GM04504 (cell line): ENCODE measurements around the gene MROH2A.

ENCODE experiments used
- DNase-seq: peaks from one replicate; pipeline ENCODE4 v3.0.0-alpha.2; 2012; ENCODE audit warnings: low read depth

The MROH2A gene

DNA sequence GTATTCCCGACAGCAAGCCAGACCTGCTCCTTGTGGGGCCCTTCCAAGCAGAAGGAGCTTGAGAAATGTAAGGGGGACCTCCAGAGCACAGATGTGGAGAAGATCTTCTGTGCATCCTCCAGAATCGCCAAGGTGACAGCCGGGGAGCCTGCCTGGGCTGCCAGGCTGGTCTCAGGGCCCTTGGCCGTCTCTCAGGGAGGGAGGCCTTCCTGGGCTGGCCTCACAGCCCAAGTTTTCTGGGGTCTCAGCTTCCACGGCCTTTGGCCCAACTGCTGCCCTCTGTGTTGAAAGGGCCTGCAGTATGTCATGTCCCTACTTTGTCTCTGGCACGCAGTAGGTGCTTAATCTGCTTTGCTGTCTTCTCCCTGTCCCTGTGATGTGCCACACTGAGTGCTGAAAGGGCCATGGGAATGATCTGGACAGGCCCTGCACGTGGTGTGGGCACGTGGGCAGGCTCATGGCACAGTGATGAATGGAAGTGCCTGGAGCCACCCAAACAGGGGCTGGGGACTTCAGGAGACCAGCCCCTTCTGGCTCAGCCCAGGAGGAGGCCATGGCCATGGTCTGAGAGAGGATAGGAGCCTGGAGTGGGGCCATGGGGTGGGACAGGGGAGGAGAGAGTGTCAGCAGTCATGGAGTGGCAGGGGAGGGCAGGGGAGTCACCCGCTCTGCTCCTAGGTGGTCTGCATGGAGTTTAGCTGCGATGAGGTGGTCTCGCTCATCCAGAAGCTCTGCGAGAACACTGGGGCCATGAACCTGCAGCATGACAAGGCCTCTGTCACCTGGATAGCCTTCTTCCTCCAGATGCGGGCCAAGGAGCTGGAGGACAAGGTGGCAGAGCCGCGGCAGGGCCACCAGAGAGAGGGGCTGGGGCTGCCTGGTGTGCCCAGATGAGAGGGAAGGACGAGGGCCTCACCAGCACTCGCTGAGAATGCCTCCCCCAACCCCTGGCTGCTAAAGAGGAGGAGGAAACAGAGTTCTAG is 40.8 kb downstream of the MROH2A start:
- no peak for DNase-seq

DNA sequence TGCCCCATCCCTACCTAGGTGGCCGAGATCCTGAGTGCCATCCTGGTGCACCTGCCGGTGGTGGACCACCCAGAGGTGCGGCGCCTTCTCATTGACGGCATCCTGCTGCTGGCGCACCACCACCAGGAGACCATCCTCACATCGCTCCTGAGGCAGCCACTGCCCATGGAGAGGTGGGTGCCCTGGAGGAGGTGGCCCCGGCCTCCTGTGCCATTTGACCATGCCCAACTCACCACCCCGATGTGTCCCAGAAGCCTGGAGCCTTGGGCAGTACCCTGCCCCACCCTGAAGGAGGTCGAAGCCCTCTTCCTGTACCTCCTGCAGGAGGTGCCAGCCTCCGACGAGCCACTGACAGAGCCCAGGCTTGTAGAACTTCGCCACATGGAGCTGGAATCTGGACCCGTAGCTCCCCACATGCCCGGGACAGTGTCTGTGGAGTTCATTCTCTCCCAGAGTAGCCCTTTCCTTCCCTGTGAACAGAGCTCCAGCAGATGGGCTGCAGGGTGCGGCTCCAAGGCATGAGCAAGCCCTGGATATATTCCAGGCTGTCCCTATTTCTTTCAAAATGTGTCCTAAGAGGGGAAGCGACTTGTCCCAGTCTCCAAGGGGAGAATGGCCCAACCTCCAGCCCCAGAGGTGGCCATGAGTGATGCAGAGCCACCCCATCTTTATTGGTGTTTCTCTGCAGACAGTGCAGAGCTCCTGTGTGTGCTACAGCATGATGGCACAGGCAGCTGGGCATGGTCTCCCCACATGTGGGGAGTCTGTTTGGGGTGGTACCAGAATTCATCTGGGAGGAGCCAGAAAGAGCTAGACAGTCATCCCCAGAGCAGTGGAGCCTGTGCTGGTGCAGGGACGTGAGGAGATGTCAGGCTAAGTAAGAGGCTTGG is 42.0 kb downstream of the MROH2A start:
- DNase-seq = no peak

DNA sequence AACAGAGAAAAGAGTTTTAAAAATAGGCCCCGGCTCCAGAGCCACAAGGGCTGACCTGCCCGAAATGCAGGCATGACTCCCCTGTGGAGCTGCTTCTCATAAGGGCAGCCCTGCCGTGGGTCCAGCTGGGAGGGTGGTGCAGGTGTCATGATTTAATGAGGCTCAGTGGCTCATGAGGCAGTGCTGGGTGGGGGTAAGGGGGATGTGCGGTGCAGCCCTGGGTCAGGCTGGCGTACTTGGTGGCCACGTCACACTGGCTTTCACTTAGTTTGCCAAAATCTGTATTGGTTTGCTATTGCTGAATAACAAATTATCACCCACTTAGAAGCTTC is 42.6 kb downstream of the MROH2A start:
- DNase-seq = no peak

DNA sequence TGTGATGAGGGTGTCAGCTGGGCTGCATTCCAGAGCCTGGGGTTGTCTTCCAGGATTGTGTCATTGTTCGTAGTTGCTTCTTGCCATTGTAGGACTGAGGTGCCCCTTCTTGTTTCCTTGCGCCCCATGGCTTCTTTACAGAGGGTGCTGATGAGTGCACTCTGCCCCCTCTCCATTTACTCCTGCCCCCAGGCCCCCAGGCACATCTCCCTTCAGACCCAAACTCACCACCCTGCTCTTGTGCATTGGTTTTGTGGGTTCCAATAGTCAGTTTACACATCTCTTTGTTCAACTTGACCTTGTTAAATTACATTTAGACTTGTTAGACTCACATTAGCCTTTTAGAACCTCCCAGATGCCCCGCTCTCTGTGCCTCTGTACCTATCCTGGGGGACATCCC is 43.1 kb downstream of the MROH2A start:
- DNase-seq = no peak

DNA sequence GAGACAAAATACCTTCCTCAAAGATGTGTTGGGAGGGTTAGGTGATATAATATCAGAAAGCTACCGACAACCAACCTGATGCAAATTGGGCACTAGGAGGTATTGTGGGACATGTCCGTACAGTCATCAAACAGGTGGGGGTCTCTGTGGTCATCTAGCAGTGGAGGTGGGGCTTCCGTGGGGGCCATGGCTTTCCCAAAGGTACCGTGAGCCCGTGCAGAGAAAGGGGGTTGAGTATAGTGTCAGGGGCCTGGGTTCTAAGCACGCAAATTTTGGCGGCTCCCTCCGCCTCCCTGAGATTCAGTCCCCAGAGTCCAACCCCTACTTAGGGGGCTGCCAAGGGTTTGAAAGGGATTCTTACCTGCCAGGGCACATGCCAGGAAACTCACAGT is 43.6 kb downstream of the MROH2A start:
- no peak for DNase-seq

GRCh38 chr2:233822101-233822771 is 44.1 kb downstream of the MROH2A start:
- DNase-seq = no peak

GRCh38 chr2:233822781-233823730 is 44.9 kb downstream of the MROH2A start:
- no peak for DNase-seq

DNA sequence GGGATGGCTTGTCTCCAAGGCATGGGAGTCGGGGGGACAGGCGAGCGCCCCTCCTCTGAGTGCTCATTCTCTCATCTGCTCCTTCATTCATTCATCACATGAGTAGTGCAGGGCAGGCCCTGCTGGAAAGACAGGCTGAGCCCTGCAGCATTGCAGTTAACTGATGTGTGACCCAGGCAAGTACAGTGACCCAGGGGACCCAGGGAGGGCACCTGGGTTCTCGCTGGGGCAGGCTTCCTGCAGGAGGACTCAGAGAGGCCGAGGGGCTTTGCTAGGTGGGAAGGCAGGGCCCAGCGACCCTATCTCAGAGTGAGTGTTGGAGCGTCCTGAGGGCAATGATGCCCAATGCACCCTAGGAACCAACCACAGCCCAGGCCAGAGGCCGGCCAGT is 45.6 kb downstream of the MROH2A start:
- DNase-seq = no peak

- DNase-seq = no peak
Observed at GRCh38 chr2:233824373-233824772, 46.2 kb downstream of the MROH2A start.

DNA sequence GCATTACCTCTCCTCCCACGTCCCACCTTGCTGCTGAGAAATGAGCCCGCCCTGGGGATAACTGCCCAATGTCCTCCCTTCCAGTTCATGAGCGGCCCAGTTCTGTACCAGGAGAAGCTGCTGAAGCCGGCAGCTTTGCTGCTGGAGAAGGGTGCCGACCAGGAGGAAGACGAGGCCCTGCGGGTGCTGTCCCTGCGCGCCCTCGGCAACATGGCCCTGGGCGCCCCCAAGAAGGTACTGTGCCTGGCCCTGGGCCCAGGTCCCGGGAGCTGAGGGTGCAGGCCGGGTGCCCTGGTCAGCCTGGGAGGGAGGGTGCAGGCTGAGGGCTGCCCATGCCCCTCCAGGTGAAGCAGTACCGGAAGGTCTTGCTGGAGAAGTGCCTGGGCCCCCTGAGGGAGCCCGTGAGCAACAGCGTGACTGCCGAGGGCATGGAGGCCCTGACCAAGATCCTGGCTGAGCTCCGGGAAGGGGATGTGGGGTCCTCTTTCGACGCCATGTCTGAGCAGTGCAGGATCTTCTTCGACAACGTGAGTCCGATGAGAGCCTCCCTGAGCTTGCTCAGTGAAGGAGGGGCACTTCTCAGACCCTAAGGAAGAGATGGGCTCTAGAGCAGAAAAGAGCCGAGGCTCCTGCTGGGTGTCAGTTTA is 50.5 kb downstream of the MROH2A start:
- DNase-seq = no peak

- no peak for DNase-seq
Observed at GRCh38 chr2:233829193-233830110, 51.3 kb downstream of the MROH2A start.

DNA sequence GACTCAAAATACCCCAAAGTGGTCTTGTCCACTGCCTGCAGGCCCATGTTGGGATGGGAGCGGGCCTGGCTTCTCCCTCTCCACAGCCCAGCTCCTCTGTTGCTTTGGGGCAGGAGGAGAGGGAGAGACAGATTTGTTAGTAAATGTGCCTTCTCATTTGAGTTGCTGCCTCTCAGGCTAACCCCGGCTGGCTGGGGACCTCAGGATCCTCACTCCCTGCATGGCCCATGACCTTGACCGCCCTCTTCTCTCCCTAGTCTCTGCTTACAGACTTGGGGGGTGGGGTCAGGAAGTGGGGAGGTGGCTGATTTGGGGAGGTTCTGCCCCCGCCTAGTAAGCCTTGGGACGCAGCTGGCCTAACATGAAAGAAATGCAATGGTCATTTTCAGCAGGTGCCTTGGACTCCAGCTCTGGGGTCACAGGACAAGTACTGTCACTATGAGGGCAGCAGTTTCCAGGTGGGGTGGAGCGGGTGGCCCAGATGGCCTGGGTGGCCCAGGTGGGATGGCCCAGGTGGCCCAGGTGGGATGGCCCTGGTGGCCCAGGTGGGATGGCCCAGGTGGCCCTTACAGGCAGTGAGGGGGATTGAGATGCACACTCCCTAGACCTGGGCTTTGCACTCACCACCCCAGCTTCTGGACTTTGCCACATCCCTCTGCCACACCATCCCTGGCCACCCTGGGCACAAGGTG is 52.1 kb downstream of the MROH2A start:
- DNase-seq = no peak

GRCh38 chr2:233831011-233831721 is 53.0 kb downstream of the MROH2A start:
- DNase-seq = no peak

- DNase-seq = no peak
Observed at GRCh38 chr2:233831861-233832260, 53.7 kb downstream of the MROH2A start.

DNA sequence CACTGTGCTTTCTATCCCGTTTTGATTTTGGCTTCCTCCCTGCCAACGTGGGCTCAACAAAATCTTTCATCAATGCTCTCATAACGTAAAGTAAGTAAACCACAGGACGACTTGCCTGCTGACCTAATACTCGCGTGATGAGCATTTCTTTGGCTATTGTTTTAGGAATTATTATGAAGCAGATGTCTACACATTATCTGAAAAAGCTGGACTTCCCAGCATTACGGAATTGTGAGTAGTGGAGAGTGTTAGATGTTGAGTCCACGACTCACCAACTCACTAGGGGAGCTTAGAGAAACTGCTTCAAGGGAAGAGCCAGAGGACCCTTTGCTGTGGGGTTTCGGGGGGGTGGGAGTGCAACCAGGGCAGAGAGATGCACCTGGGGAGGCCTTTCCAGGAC is 54.3 kb downstream of the MROH2A start:
- DNase-seq = no peak

DNA sequence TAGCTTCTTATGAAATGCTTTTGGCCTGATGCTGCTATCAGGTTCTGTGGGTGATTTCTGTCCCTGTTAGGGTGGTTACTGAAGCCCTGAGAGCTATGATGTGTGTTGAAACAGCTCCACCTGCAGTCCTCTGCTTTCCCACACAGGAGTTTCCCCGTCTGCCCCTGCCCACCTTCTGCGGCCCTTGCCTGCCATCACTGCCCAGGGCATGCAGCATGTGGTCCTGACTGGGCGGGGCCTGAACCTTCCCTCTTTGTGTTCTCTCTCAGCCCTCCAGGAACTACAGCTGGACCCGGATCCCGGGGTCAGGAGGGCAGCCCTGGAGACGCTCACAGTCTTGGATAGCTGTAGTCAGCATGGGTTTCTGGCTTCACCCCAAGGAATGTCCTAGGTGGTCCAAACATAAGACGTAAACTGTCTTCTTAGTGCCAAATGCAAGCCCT is 54.8 kb downstream of the MROH2A start:
- peak; percentile 5 for DNase-seq

GRCh38 chr2:233833345-233833744 is 55.2 kb downstream of the MROH2A start:
- no peak for DNase-seq
